Esophagus mucosa (tissue), 1 donor: ENCODE measurements around the gene OR9Q1. TPM values are rescaled to one million over a fixed set of nuclear protein-coding genes. Genes with fewer than 3 reads are reported as not detected.
"Not testable (repeated sequence)": the region's sequence is repeated elsewhere in the genome, so short reads cannot be mapped to it uniquely, and the experiment has no call there.

Experiments
- ATAC-seq: fragments of 200-7000 bp; cut with Tn5 transposase; one replicate; pipeline ENCODE4 v1.9.1; 2020
- total RNA-seq: library from RNA; stranded (reverse); gene quantifications from one replicate; pipeline ENCODE4 v1.2.4, GENCODE V29; 2023
- donor health status: DM: yes; HTN: yes; CAD: no.

The OR9Q1 gene
- total RNA-seq, 1 donor from 2014 or later: not detected

- ATAC-seq: no peak
These were observed 111.5 kb downstream of the OR9Q1 start for GRCh38 chr11:58135171-58135570.

- no peak for ATAC-seq
These were observed 119.1 kb downstream of the OR9Q1 start for GRCh38 chr11:58142761-58143160.

- ATAC-seq: no peak
These were observed 129.1 kb downstream of the OR9Q1 start for GRCh38 chr11:58152781-58153180.

- peak; percentile 48 for ATAC-seq
These were observed 140.7 kb downstream of the OR9Q1 start for GRCh38 chr11:58164389-58164788.

GRCh38 chr11:58164990-58165389, 141.3 kb downstream of the OR9Q1 start:
- no peak for ATAC-seq

GRCh38 chr11:58165504-58166106, 141.9 kb downstream of the OR9Q1 start:
- no peak for ATAC-seq

- no peak for ATAC-seq
These were observed 153.9 kb downstream of the OR9Q1 start for GRCh38 chr11:58177409-58178054.

GRCh38 chr11:58178444-58178843, 154.8 kb downstream of the OR9Q1 start:
- no peak for ATAC-seq

- ATAC-seq: no peak
These were observed 156.0 kb downstream of the OR9Q1 start for GRCh38 chr11:58179648-58180047.

GRCh38 chr11:58186938-58187337, 163.3 kb downstream of the OR9Q1 start:
- no peak for ATAC-seq

- no peak for ATAC-seq
These were observed 165.1 kb downstream of the OR9Q1 start, which contains the start of gene OR9Q2 for GRCh38 chr11:58188770-58189169. TSS of gene OR9Q2 (plus strand) at chr11:58189070. CDS start at chr11:58190491, 1,421 bp downstream.

- ATAC-seq: peak; percentile 74
These were observed 168.5 kb downstream of the OR9Q1 start for GRCh38 chr11:58192229-58192628.

- ATAC-seq: no peak
These were observed 169.7 kb downstream of the OR9Q1 start for GRCh38 chr11:58193391-58193790.

- no peak for ATAC-seq
These were observed 172.3 kb downstream of the OR9Q1 start for GRCh38 chr11:58195939-58196338.

GRCh38 chr11:58199271-58199670, 175.6 kb downstream of the OR9Q1 start:
- ATAC-seq: no peak

GRCh38 chr11:58204042-58204441, 180.4 kb downstream of the OR9Q1 start, which contains the start of gene OR1S2:
TSS of gene OR1S2 (minus strand) at chr11:58204142. CDS start at chr11:58204142, 0 bp downstream.
- no peak for ATAC-seq

- ATAC-seq: not testable (repeated sequence)
These were observed 188.7 kb downstream of the OR9Q1 start, which contains the start of gene OR1S1 for GRCh38 chr11:58212420-58212819. TSS of gene OR1S1 (plus strand) at chr11:58212720.

GRCh38 chr11:58216476-58216875, 192.8 kb downstream of the OR9Q1 start:
- ATAC-seq: no peak

GRCh38 chr11:58222721-58223120, 199.0 kb downstream of the OR9Q1 start:
- ATAC-seq: peak; percentile 99

GRCh38 chr11:58227956-58228615, 204.4 kb downstream of the OR9Q1 start:
- no peak for ATAC-seq
